WTC11 (cell line): ENCODE results near the gene PHKB.

Source experiments
- CTCF ChIP-seq: fragments of 200-600 bp; IDR thresholded peaks from 2 replicates; pipeline ENCODE4 v1.8.0; 2022; ENCODE audit warnings: antibody characterized with exemption
- E2F1 ChIP-seq: sonication (generic); formaldehyde crosslinking; IDR thresholded peaks from 2 replicates; pipeline ENCODE4 v1.8.0; 2022; ENCODE audit warnings: mild to moderate bottlenecking, missing genetic modification reagents
- MAX ChIP-seq: sonication (generic); formaldehyde crosslinking; IDR thresholded peaks from 2 replicates; pipeline ENCODE4 v1.8.0; 2022; ENCODE audit warnings: mild to moderate bottlenecking, missing genetic modification reagents
- PRDM15 ChIP-seq: sonication (generic); formaldehyde crosslinking; IDR thresholded peaks from 2 replicates; pipeline ENCODE4 v1.8.0; 2022; ENCODE audit warnings: missing genetic modification reagents

GRCh38 chr16:47700857-47701587 is 239.9 kb downstream of the PHKB start:
- no peak for TF ChIP-seq MAX (CRISPR knock-in tag)
- TF ChIP-seq PRDM15 (CRISPR knock-in tag), result no peak
- TF ChIP-seq E2F1 (CRISPR knock-in tag), result no peak
- no peak for TF ChIP-seq CTCF
